HepG2 (cell line): Measurements from ENCODE around the gene DDHD1. TPM values are rescaled to one million over a fixed set of nuclear protein-coding genes. Genes with fewer than 3 reads are reported as not detected.

Experiments used
- ARID4A ChIP-seq: sonication (generic); formaldehyde crosslinking; IDR thresholded peaks from 2 replicates; pipeline ENCODE4 v1.5.0; 2020; ENCODE audit warnings: mild to moderate bottlenecking, missing genetic modification reagents, borderline replicate concordance
- BCL6 ChIP-seq: IDR thresholded peaks from 2 replicates; pipeline ENCODE4 v1.6.1; 2016; ENCODE audit warnings: missing genetic modification reagents, missing compliant biosample characterization
- FOXJ3 ChIP-seq: sonication (generic); formaldehyde crosslinking; IDR thresholded peaks from 2 replicates; pipeline ENCODE4 v1.4.0; 2020; ENCODE audit warnings: missing genetic modification reagents, mild to moderate bottlenecking, borderline replicate concordance
- GATAD2A ChIP-seq: IDR thresholded peaks from 2 replicates; pipeline ENCODE4 v1.6.1; 2016
- HHEX ChIP-seq: IDR thresholded peaks from 2 replicates; pipeline ENCODE4 v1.6.1; 2016; ENCODE audit warnings: control low read depth
- KDM5B ChIP-seq: sonication (generic); formaldehyde crosslinking; IDR thresholded peaks from 2 replicates; pipeline ENCODE4 v1.4.0; 2020; ENCODE audit warnings: missing genetic modification reagents, mild to moderate bottlenecking, borderline replicate concordance
- NR2F2 ChIP-seq: IDR thresholded peaks from 2 replicates; pipeline ENCODE4 v1.6.1; 2012; ENCODE audit warnings: low read depth, inconsistent platforms, borderline replicate concordance
- PATZ1 ChIP-seq: sonication (generic); formaldehyde crosslinking; IDR thresholded peaks from 2 replicates; pipeline ENCODE4 v1.4.0; 2020; ENCODE audit warnings: missing genetic modification reagents
- PAXIP1 ChIP-seq: sonication (generic); formaldehyde crosslinking; conservative IDR thresholded peaks from 2 replicates; pipeline ENCODE4 v1.4.0; 2020; ENCODE audit warnings: mild to moderate bottlenecking, missing genetic modification reagents, moderate library complexity
- SALL1 ChIP-seq: sonication (generic); formaldehyde crosslinking; IDR thresholded peaks from 2 replicates; pipeline ENCODE4 v1.8.0; 2022; ENCODE audit warnings: mild to moderate bottlenecking, missing genetic modification reagents
- SETDB1 ChIP-seq: sonication (generic); formaldehyde crosslinking; IDR thresholded peaks from 2 replicates; pipeline ENCODE4 v1.5.1; 2020; ENCODE audit warnings: missing genetic modification reagents, mild to moderate bottlenecking, borderline replicate concordance
- SOX13 ChIP-seq, 3 experiments: fragments of 450-650 bp in 1 of 3; sonication (generic) in 1 of 3; formaldehyde crosslinking in 1 of 3; IDR thresholded peaks in 2 of 3; conservative IDR thresholded peaks in 1 of 3; 2 replicates each; pipeline versions ENCODE4 v1.5.0 to v1.6.1; 2016 to 2020; ENCODE audit warnings: antibody characterized with exemption in 1 of 3, mild to moderate bottlenecking in 1 of 3, missing compliant biosample characterization in 1 of 3, missing genetic modification reagents in 1 of 3, moderate library complexity in 1 of 3
- ZNF280D ChIP-seq: sonication (generic); formaldehyde crosslinking; IDR thresholded peaks from 2 replicates; pipeline ENCODE4 v1.5.1; 2020; ENCODE audit warnings: mild to moderate bottlenecking, missing genetic modification reagents
- ZNF530 ChIP-seq: sonication (generic); formaldehyde crosslinking; IDR thresholded peaks from 2 replicates; pipeline ENCODE4 v1.5.0; 2020; ENCODE audit warnings: low read depth, mild to moderate bottlenecking, missing genetic modification reagents
- ZNF678 ChIP-seq: sonication (generic); formaldehyde crosslinking; IDR thresholded peaks from 2 replicates; pipeline ENCODE4 v1.4.0; 2020; ENCODE audit warnings: mild to moderate bottlenecking, missing genetic modification reagents
- polyA plus RNA-seq, 8 experiments: library from polyadenylated mRNA; depleted of rRNA in 3 of 8; stranded (reverse) in 7 of 8; unstranded in 1 of 8; fragments of >200 nt; fragmentation: Illumina TruSeq in 4 of 8; extraction: Trizol in 4 of 8; gene quantifications; 2 replicates each; pipeline versions ENCODE4 v1.2.1 to v1.2.3, GENCODE V29; 2011 to 2016; ENCODE audit warnings: low read depth in 4 of 8, missing spikeins in 1 of 8, mixed read lengths in 1 of 8; ENCODE audit not compliant: insufficient read depth in 1 of 8
- total RNA-seq, 5 experiments: library from RNA; depleted of rRNA; stranded (reverse); fragments of >200 nt; fragmentation: Illumina TruSeq; extraction: Trizol; gene quantifications; 2 replicates each; pipeline ENCODE4 v1.2.3, GENCODE V29; 2016; ENCODE audit warnings: low read depth in 1 of 5

DDHD1 gene
- total and polyA plus RNA-seq, 2 of the 13 experiments (the other 11 are each of a cell fraction or from before 2014, with no cell fraction given): 4.6 to 8.3 TPM

- TF ChIP-seq FOXJ3 (CRISPR knock-in tag) (0 out of 2 replicates have a peak, but pooled peaks have one; percentile 20), SETDB1 (no peak), HHEX (CRISPR knock-in tag) (0 out of 2 replicates have a peak, but pooled peaks have one; percentile 21), GATAD2A (CRISPR knock-in tag) (peak; percentile 55), SALL1 (peak; percentile 44; the same call in 1 of the 2 replicates), ZNF280D (CRISPR knock-in tag) (no peak), PAXIP1 (CRISPR knock-in tag) (no peak; the same call in 1 of the 2 replicates), ZNF530 (CRISPR knock-in tag) (no peak), ZNF678 (CRISPR knock-in tag) (no peak), BCL6 (CRISPR knock-in tag) (peak; percentile 43), PATZ1 (CRISPR knock-in tag) (0 out of 2 replicates have a peak, but pooled peaks have one; percentile 24), NR2F2 (no peak), KDM5B (0 out of 2 replicates have a peak, but pooled peaks have one; percentile 13), SOX13 (IDR thresholded peaks at IDR 0.05) (no peak), SOX13 (CRISPR knock-in tag; conservative IDR thresholded peaks at IDR 0.05 in 1 of 2, IDR thresholded peaks at IDR 0.05 in 1 of 2) (peak in 1 of 2 experiments; percentile 43; a peak in 1 of 4 replicates), ARID4A (CRISPR knock-in tag) (0 out of 2 replicates have a peak, but pooled peaks have one; percentile 20)
These were observed 151.2 kb downstream of the DDHD1 start (continued) for GRCh38 chr14:53001787-53002378.
